ENCODE results near the gene TMEM106B. TPM values are rescaled to one million over a fixed set of nuclear protein-coding genes. Genes with fewer than 3 reads are reported as not detected.
A peak's percentile ranks its signal among the peaks of the same experiment; 100 is the strongest.
"Not testable (repeated sequence)": the region's sequence is repeated elsewhere in the genome, so short reads cannot be mapped to it uniquely, and the experiment has no call there.

TMEM106B gene
- 10 to 100 TPM; 47.9 to 71.0 (median 61.1) TPM for total RNA-seq

DNA sequence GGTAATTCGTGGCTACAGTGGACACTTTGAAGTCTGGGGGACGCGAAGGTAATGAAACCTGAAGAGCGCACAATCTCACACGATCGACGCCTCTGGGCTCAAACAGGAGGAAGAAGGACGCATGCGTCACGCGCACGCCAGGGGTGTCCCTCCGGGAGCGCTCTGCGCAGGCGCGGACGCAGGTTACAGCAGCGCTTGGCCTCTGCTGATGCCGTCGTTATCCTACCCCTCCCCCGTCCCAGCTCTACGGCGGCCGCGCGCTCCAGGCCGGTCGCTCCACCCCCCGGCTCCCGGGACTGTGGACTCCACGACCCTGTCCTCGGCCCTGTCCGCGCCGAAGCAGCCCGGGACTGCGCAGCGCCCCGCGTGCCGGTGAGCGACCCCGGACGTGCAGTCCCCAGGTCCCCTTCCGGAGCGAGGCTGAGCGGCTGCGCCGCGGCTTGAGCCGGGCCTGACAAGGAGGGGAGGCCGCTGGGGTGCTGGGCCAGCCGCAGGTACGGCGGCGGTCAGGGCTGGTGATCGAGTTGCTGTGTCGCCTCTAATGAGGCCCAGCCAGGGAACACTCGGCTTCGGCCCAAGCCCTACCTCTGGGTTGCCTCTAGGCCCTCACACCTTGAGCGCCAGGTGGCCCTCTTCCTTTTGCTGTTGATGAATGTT is at the start of gene TMEM106B:
TMEM106B (plus strand) TSS at position 241 of the 657 bp plus-strand sequence. CDS start 3,517 bp downstream, outside the sequence.
- H3K36me3 ChIP-seq: no peaks in the 10 kb centered on the region
- H3K27me3 ChIP-seq: no peaks in the 10 kb centered on the region
- intact Hi-C loops (cut with DNase I; ENCODE audit: low total_unique reads): no loop called here
- peak within 1 kb of the TSS; percentile 90 to 97 for H3K27ac ChIP-seq
- H3K4me3 ChIP-seq: peak within 1 kb of the TSS; percentile 58 to 87 (median 75)
- TF ChIP-seq, protein P1, sequence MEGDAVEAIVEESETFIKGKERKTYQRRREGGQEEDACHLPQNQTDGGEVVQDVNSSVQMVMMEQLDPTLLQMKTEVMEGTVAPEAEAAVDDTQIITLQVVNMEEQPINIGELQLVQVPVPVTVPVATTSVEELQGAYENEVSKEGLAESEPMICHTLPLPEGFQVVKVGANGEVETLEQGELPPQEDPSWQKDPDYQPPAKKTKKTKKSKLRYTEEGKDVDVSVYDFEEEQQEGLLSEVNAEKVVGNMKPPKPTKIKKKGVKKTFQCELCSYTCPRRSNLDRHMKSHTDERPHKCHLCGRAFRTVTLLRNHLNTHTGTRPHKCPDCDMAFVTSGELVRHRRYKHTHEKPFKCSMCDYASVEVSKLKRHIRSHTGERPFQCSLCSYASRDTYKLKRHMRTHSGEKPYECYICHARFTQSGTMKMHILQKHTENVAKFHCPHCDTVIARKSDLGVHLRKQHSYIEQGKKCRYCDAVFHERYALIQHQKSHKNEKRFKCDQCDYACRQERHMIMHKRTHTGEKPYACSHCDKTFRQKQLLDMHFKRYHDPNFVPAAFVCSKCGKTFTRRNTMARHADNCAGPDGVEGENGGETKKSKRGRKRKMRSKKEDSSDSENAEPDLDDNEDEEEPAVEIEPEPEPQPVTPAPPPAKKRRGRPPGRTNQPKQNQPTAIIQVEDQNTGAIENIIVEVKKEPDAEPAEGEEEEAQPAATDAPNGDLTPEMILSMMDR (IDR thresholded peaks at IDR 0.05): no peak
- TF ChIP-seq POLR2A (IDR thresholded peaks at IDR 0.05) (peak; percentile 51), POLR2AphosphoS5 (IDR thresholded peaks at IDR 0.05) (peak; percentile 64 to 89 (median 89))
- no peaks in the 10 kb centered on the region for H3K9me3 ChIP-seq
- peaks cover 0 to 6% of the 10 kb centered on the region in 2 donors for H3K4me1 ChIP-seq
- peak; percentile 94 to 95 for DNase-seq (ENCODE audit: low spot score in 2 of 2)

DNA sequence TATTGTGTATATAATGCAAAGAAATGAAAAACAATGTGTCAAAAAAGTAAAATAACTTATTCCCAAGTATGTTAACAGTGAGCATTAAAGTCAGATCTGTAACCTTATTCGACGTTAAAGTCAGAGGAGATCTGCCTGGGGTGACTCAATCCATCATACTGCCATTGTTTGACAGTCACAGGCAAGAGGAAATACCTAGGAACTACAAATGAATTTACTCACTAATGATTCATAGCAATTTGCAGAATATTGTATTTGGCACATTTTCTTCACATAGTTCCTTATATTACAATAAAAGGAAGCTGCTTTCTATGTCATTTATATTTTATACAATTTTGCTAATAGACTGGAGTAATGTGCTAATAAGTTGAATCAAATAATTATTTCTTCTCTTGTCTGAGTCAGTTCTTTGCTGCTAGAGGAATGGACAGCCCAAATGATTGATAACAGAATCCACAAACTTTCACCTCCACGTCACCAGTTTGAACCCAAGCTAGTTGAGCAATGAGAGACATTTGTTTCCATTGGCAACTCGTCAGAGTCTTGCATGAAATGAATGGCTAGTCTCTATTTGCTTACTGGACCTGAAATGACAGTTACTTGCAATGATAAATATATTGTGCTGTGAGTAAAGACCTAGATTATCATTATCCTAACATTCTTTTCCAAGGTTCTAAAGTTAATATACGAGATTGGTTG is 48.5 kb upstream of the TMEM106B start:
- DNase-seq (ENCODE audit: low spot score in 2 of 2): no peak
- Histone ChIP-seq H3K27ac (no peak overlapping the region), H3K9me3 (peaks cover 0 to 9% of the 10 kb centered on the region in 2 donors), H3K4me3 (no peak overlapping the region), H3K36me3 (no peaks in the 10 kb centered on the region), H3K4me1 (no peaks in the 10 kb centered on the region), H3K27me3 (no peaks in the 10 kb centered on the region)
- TF ChIP-seq, protein P1 (IDR thresholded peaks at IDR 0.05): no peak
- TF ChIP-seq POLR2A (IDR thresholded peaks at IDR 0.05) (no peak), POLR2AphosphoS5 (IDR thresholded peaks at IDR 0.05) (no peak)
- intact Hi-C loops (cut with DNase I; ENCODE audit: low total_unique reads): no loop called here

DNA sequence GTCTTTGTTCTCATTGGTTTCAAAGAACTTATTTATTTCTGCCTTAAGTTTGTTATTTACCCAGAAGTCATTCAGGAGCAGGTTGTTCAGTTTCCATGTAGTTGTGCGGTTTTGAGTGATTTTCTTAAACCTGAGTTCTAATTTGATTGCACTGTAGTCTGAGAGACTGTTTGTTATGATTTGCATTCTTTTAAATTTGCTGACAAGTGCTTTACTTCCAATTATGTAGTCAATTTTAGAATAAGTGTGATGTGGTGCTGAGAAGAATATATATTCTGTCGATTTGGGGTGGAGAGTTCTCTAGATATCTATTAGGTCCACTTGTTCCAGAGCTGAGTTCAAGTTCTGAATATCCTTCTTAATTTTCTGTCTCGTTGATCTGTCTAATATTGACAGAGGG is 43.0 kb upstream of the TMEM106B start:
- H3K27ac ChIP-seq; H3K27me3 ChIP-seq; intact Hi-C loops (cut with DNase I; ENCODE audit: low total_unique reads); H3K4me1 ChIP-seq; DNase-seq (ENCODE audit: low spot score in 2 of 2); H3K36me3 ChIP-seq; H3K4me3 ChIP-seq: not testable (repeated sequence)
- peaks cover 0 to 16% of the 10 kb centered on the region in 2 donors for H3K9me3 ChIP-seq

DNA sequence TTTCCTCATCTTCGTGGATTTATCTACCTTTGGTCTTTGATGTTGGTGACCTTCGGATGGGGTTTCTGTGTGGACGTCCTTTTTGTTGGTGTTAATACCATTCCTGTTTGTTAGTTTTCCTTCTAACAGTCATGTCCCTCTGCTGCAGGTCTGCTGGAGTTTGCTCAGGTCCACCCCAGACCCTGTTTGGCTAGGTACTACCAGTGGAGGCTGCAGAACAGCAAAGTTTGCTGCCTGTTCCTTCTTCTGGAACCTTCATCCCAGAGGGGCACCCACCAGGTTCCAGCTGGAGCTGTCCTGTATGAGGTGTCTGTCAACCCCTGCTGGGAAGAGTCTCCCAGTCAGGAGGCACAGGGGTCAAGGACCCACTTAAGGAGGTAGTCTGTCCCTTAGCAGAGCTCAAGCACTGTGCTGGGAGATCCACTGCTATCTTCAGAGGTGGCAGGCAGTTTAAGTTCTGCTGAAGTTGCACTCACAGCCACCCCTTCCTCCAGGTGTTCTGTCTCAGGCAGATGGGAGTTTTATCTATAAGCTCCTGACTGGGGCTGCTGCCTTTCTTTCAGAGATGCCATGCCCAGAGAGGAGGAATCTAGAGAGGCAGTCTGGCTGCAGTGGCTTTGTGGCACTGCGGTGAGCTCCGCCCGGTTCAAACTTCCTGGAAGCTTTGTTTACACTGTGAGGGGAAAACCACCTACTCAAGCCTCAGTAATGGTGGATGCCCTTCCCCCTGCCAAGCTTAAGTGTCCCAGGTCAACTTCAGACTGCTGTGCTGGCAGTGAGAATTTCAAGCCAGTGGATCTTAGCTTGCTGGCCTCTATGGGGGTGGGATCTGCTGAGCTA is 40.9 kb upstream of the TMEM106B start:
- not testable (repeated sequence) for H3K36me3 ChIP-seq, H3K27ac ChIP-seq

DNA sequence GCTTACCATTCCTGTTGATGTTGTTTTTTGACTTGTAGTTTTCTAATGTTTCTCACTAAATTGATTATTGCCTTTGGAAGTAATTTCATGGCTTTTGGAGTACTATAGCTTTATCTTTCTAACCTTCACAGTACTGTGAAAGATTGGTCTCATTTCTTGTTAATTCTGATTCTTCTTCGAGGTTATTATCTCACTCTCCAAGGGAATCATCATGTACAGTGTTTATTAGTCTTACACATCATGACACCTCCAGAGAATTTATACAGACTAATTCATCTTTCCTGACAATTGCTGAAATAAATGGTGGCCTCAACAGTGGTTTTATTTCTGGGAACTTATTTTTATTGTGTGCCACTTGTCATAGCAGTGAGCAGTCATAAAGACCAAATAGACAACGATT is 37.4 kb upstream of the TMEM106B start:
- peaks cover 0 to 3% of the 10 kb centered on the region in 2 donors for H3K9me3 ChIP-seq

More for the DNA sequence above, 40.9 kb upstream of the TMEM106B start:
- H3K4me3 ChIP-seq; H3K9me3 ChIP-seq; DNase-seq (ENCODE audit: low spot score in 2 of 2); intact Hi-C loops (cut with DNase I; ENCODE audit: low total_unique reads); H3K4me1 ChIP-seq; H3K27me3 ChIP-seq: not testable (repeated sequence)

More for the DNA sequence above, 37.4 kb upstream of the TMEM106B start:
- no peaks in the 10 kb centered on the region for H3K27me3 ChIP-seq
- DNase-seq (ENCODE audit: low spot score in 2 of 2): no peak
- H3K36me3 ChIP-seq: no peaks in the 10 kb centered on the region
- H3K27ac ChIP-seq: no peak overlapping the region
- H3K4me1 ChIP-seq: no peaks in the 10 kb centered on the region
- H3K4me3 ChIP-seq: no peak overlapping the region
- no peak for TF ChIP-seq POLR2A (IDR thresholded peaks at IDR 0.05)
- no peak for TF ChIP-seq POLR2AphosphoS5 (IDR thresholded peaks at IDR 0.05)
- TF ChIP-seq, protein P1 (IDR thresholded peaks at IDR 0.05): no peak
- intact Hi-C loops (cut with DNase I; ENCODE audit: low total_unique reads): no loop called here

All from breast epithelium (tissue), 4 donors.